AG04449 (cell line): ENCODE results near the gene GNPTAB.
"Not testable (repeated sequence)": the region's sequence is repeated elsewhere in the genome, so short reads cannot be mapped to it uniquely, and the experiment has no call there.

Experiments used
- CTCF ChIA-PET: fragments of 350-600 bp; formaldehyde crosslinking; extraction: SDS; loops from one replicate; lab custom pipeline; 2021; ENCODE audit warnings: antibody characterized with exemption; lab: Yijun Ruan, JAX
- POLR2A ChIA-PET: fragments of 400-600, 350-600 bp; formaldehyde crosslinking; extraction: SDS; loops from one replicate; lab custom pipeline; 2020; ENCODE audit warnings: antibody characterized with exemption, inconsistent platforms; lab: Yijun Ruan, JAX
- DNase-seq: peaks from one replicate; pipeline ENCODE4 v3.0.0-alpha.2; 2010; ENCODE audit warnings: low read depth, low spot score
- H3K4me3 ChIP-seq: 2 replicates; pipeline ENCODE4 v1.5.1; 2011; ENCODE audit warnings: low read depth, mild to moderate bottlenecking, control low read depth, low read length
- TF ChIP-seq, protein P1 (sequence below): IDR thresholded peaks from one replicate; pipeline ENCODE4 v1.5.1; 2011; ENCODE audit warnings: mild to moderate bottlenecking, moderate library complexity, low read length, control low read depth, inconsistent platforms; ENCODE audit not compliant: insufficient read depth; ENCODE audit errors: missing control alignments

The GNPTAB gene

DNA sequence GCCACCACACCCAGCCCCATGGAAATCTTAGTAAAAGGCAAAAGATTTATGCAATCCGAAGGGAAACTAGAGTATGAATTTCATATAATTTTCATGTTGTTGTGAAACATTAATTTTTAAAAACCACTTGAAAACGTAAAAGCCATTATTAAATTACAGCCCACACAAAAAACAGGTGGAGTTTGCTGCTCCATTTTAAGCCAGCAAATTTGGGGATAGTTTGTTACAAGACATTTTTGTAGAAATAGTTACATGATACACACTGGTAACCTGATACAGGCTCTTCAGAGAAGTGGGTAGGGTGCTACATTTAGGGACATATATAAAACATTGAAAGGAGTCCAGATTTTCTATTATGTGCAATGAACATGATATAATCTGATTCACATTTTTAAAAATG lies 17.6 kb downstream of the GNPTAB start:
- TF ChIP-seq, protein P1, sequence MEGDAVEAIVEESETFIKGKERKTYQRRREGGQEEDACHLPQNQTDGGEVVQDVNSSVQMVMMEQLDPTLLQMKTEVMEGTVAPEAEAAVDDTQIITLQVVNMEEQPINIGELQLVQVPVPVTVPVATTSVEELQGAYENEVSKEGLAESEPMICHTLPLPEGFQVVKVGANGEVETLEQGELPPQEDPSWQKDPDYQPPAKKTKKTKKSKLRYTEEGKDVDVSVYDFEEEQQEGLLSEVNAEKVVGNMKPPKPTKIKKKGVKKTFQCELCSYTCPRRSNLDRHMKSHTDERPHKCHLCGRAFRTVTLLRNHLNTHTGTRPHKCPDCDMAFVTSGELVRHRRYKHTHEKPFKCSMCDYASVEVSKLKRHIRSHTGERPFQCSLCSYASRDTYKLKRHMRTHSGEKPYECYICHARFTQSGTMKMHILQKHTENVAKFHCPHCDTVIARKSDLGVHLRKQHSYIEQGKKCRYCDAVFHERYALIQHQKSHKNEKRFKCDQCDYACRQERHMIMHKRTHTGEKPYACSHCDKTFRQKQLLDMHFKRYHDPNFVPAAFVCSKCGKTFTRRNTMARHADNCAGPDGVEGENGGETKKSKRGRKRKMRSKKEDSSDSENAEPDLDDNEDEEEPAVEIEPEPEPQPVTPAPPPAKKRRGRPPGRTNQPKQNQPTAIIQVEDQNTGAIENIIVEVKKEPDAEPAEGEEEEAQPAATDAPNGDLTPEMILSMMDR: no peak
- H3K4me3 ChIP-seq: no peak overlapping the region
- no peak for DNase-seq
- CTCF ChIA-PET: no interaction called here
- POLR2A ChIA-PET: no interaction called here

- DNase-seq, POLR2A ChIA-PET, H3K4me3 ChIP-seq: not testable (repeated sequence)
- CTCF ChIA-PET: interaction anchor here (1.5 kb wide), 1 partner anchor 26 kb away, joined by 3 read pairs; no protein-coding TSS in a partner anchor
These were observed 18.0 kb downstream of the GNPTAB start for GRCh38 chr12:101812716-101813115.

DNA sequence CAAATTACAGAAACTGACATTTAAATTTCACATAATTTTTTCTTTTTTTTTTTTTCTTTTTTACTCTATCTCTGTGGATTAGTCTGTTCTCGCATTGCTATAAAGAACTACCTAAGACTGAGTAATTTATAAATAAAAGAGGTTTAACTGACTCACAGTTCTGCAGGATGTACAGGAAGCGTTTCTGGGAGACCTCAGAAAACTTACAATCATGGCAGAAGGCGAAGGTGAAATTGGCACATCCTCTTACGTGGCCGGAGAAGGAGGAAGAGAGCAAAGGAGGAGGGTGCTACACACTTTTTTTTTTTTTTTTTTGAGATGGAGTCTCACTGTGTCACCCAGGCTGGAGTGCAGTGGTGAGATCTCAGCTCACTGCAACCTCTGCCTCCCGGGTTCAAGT lies 19.4 kb downstream of the GNPTAB start:
- DNase-seq, POLR2A ChIA-PET, H3K4me3 ChIP-seq: not testable (repeated sequence)
- CTCF ChIA-PET: interaction anchor here (1.5 kb wide), 1 partner anchor 27 kb away, joined by 3 read pairs; no protein-coding TSS in a partner anchor

DNA sequence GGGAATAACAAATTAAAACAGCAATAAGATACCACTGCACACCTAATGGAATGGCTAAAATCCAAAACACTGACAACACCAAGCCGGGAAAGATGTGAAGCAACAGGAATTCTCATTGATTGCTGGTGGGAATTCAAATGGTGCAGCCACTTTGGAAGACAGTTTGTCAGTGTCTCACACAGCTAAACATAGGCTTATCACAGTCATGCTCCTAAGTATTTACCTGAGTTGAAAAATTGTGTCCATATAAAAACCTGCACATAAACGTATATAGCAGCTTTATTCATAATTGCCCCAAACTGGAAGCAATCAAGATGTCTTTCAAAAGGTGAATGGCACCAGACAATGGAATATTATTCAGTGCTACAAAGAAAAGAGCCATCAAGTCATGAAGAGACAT lies 21.6 kb downstream of the GNPTAB start:
- H3K4me3 ChIP-seq: no peak overlapping the region
- no peak for DNase-seq
- TF ChIP-seq, protein P1: no peak
- ChIA-PET CTCF (no interaction called here), POLR2A (no interaction called here)

DNA sequence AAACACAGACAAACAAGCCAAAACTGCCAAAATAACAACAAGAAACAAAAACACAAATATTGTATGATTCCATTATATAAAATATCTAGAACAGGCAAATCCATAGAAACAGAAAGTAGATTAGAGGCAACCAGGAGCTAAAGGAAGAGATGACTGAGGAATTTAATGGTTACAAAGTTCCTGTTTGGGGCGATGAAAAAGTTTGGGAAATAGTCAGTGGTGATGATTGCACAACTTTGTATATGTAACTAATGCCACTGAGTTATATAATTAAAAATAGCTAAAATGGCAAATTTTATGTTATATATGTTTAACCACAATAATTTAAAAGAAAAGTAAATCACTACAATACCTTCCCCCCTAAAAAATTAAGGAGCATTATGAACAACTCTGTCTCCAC lies 24.5 kb downstream of the GNPTAB start:
- no peak overlapping the region for H3K4me3 ChIP-seq
- DNase-seq: no peak
- TF ChIP-seq, protein P1: no peak
- ChIA-PET POLR2A (no interaction called here), CTCF (interaction anchor here (1.1 to 2.2 kb wide), 5 partner anchors 18 to 33 kb away, joined by 3 to 10 read pairs (median 4); no protein-coding TSS in a partner anchor)

GRCh38 chr12:101804409-101804808 lies 26.4 kb downstream of the GNPTAB start:
- ChIA-PET CTCF (interaction anchor here (0.6 to 0.7 kb wide), 2 partner anchors 45 to 153 kb away, joined by 3 read pairs; no protein-coding TSS in a partner anchor), POLR2A (no interaction called here)
- TF ChIP-seq, protein P1: no peak
- no peak for DNase-seq
- no peak overlapping the region for H3K4me3 ChIP-seq

GRCh38 chr12:101803978-101804377 lies 26.8 kb downstream of the GNPTAB start:
- H3K4me3 ChIP-seq: no peak overlapping the region
- ChIA-PET CTCF (interaction anchor here (0.6 to 1.5 kb wide), 4 partner anchors 27 to 153 kb away, joined by 3 read pairs; partner anchors contain the start of gene GNPTAB), POLR2A (no interaction called here)
- no peak for DNase-seq
- TF ChIP-seq, protein P1: no peak
